PFSK-1 (cell line): ENCODE results near the gene SF3B3.

ENCODE experiments used
- FOXP2 ChIP-seq: optimal IDR thresholded peaks from 2 replicates; pipeline ENCODE3; 2011; ENCODE audit warnings: borderline replicate concordance, control low read depth, inconsistent platforms; ENCODE audit not compliant: insufficient read depth; ENCODE audit errors: extremely low read length, extremely low read depth
- POLR2AphosphoS5 ChIP-seq: IDR thresholded peaks from 2 replicates; pipeline ENCODE4 v1.6.1; 2012; ENCODE audit warnings: low read depth, mild to moderate bottlenecking, control low read depth, low read length, moderate library complexity
- REST ChIP-seq, 2 experiments: IDR thresholded peaks; 2 replicates each; pipeline versions ENCODE4 v1.6.1 to v1.8.0; 2011 to 2012; ENCODE audit warnings: low read depth in 2 of 2, low read length in 2 of 2, control low read depth in 1 of 2, inconsistent platforms in 1 of 2, mild to moderate bottlenecking in 1 of 2, moderate library complexity in 1 of 2; ENCODE audit not compliant: insufficient read depth in 1 of 2
- SIN3A ChIP-seq: IDR thresholded peaks from 2 replicates; pipeline ENCODE4 v1.6.1; 2012; ENCODE audit warnings: mild to moderate bottlenecking, low read length, moderate library complexity, borderline replicate concordance; ENCODE audit not compliant: insufficient read depth
- TAF1 ChIP-seq: IDR thresholded peaks from 2 replicates; pipeline ENCODE4 v1.6.1; 2012; ENCODE audit warnings: low read length, control low read depth, borderline replicate concordance; ENCODE audit not compliant: insufficient read depth

The SF3B3 gene

GRCh38 chr16:70593544-70593943 lies 69.9 kb downstream of the SF3B3 start:
- TF ChIP-seq SIN3A (no peak), REST (IDR thresholded peaks at IDR 0.05; ENCODE audit: insufficient read depth in 1 of 2, low read depth in 2 of 2, low read length in 2 of 2) (no peak), TAF1 (no peak), FOXP2 (no peak), POLR2AphosphoS5 (no peak)

- TF ChIP-seq POLR2AphosphoS5 (no peak), REST (IDR thresholded peaks at IDR 0.05; ENCODE audit: insufficient read depth in 1 of 2, low read depth in 2 of 2, low read length in 2 of 2) (no peak), FOXP2 (no peak), SIN3A (no peak), TAF1 (no peak)
Observed at GRCh38 chr16:70594569-70594968, 71.0 kb downstream of the SF3B3 start.

GRCh38 chr16:70597135-70597835 lies 73.7 kb downstream of the SF3B3 start:
- TF ChIP-seq TAF1 (no peak), REST (IDR thresholded peaks at IDR 0.05; ENCODE audit: insufficient read depth in 1 of 2, low read depth in 2 of 2, low read length in 2 of 2) (no peak), POLR2AphosphoS5 (no peak), SIN3A (no peak), FOXP2 (no peak)

GRCh38 chr16:70598937-70599503 lies 75.4 kb downstream of the SF3B3 start:
- TF ChIP-seq POLR2AphosphoS5 (no peak), REST (IDR thresholded peaks at IDR 0.05; ENCODE audit: insufficient read depth in 1 of 2, low read depth in 2 of 2, low read length in 2 of 2) (no peak), FOXP2 (no peak), SIN3A (no peak), TAF1 (no peak)
